ENCODE results near the gene RPL34. TPM values are rescaled to one million over a fixed set of nuclear protein-coding genes. Genes with fewer than 3 reads are reported as not detected.
A peak's percentile ranks its signal among the peaks of the same experiment; 100 is the strongest.

Gene RPL34
- polyA plus RNA-seq (2011; rRNA removed) (1,816 and 2,589 TPM in 2 replicates), polyA minus RNA-seq (2011; rRNA and poly(A)+ RNA removed) (96.3 and 123 TPM in 2 replicates)

DNA sequence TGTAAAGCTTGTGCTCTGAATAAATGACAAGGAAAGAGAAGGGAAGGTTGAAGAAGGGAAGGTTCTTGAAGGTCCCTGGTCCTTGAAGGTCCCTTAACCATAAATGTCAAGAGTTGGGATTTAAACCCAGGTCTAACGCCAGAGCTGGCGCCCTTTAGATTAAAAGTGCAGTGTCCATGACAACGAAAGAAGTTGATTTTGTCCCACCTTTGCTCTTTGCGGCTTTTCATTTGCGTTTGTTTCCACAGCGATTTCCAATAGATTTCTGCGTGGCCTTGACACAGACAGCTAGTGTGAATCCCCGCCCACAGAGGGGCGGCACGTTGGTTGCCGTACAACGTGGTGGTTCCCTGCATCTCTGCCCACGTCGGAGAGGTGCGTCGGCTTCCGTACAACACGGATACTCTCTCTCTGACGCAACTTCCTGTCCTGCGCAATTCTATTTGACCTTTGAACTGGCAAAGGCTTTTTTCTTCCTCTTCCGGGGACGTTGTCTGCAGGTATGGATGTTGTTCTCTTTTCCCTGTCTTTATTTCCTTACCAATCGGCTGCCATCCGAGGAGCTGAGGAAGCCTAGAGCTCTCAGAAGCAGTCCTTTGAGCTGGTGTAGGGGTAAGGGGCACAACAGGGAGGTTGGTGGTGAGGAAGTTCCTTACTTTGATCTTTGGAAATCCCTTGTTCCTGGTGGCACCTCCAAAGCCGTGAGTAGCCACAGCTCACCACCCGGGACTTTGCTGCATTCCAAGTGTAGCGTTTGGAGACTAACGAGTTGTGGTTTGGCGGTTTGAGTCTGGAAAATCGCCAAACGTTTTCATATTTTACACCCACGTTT, at the start of gene RPL34:
Gene RPL34 (plus strand): TSS at position 476 of the 832 bp plus-strand sequence. CDS start 1,384 bp downstream, outside the sequence.
- peaks cover 9% of the 10 kb centered on the region for H3K36me3 ChIP-seq (ENCODE audit: control insufficient read depth, insufficient read depth, low read length)
- H3K4me3 ChIP-seq (ENCODE audit: low read depth, low read length): peak within 1 kb of the TSS; percentile 83
- peak; percentile 93 for DNase-seq (ENCODE audit: low read depth)
- TF ChIP-seq, protein P1, sequence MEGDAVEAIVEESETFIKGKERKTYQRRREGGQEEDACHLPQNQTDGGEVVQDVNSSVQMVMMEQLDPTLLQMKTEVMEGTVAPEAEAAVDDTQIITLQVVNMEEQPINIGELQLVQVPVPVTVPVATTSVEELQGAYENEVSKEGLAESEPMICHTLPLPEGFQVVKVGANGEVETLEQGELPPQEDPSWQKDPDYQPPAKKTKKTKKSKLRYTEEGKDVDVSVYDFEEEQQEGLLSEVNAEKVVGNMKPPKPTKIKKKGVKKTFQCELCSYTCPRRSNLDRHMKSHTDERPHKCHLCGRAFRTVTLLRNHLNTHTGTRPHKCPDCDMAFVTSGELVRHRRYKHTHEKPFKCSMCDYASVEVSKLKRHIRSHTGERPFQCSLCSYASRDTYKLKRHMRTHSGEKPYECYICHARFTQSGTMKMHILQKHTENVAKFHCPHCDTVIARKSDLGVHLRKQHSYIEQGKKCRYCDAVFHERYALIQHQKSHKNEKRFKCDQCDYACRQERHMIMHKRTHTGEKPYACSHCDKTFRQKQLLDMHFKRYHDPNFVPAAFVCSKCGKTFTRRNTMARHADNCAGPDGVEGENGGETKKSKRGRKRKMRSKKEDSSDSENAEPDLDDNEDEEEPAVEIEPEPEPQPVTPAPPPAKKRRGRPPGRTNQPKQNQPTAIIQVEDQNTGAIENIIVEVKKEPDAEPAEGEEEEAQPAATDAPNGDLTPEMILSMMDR (IDR thresholded peaks at IDR 0.05; ENCODE audit: insufficient read depth, low read depth, low read length): no peak
- ChIA-PET POLR2A (no interaction called here), CTCF (interaction anchor here (1.8 kb wide), 1 partner anchor 17 kb away, joined by 4 read pairs; no protein-coding TSS in a partner anchor)
- no peaks in the 10 kb centered on the region for H3K27me3 ChIP-seq (ENCODE audit: control insufficient read depth, insufficient read depth, low read length)

DNA sequence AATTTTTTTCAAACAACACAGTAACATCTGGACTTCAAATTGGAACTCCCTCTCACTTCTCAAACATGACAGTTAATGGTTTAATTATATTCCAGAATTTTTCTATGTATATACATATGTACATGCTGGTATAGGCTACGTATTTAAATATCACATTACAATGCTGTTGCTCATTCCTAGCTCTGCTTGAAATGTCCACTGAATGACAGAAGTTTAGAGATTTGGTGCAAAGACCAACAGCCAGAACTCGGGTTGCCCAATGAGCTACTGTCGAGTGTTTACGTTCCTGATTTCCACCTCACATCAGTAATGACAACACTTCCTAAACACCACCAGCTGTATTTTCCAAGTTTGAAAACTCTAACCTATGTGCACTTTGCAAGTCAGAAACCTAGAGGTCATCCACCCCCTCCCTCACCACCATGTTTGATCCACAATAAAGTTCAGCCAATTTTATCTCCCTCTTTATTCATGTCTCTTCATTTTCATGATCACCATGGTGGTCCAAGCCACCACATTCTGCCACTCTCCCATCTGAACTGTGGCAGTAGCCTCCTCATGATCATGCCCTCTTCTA, 49.3 kb upstream of the RPL34 start:
- H3K36me3 ChIP-seq (ENCODE audit: control insufficient read depth, insufficient read depth, low read length): no peaks in the 10 kb centered on the region
- TF ChIP-seq, protein P1 (IDR thresholded peaks at IDR 0.05; ENCODE audit: insufficient read depth, low read depth, low read length): no peak
- no peak for DNase-seq (ENCODE audit: low read depth)
- ChIA-PET POLR2A (interaction anchor here (0.5 kb wide), 1 partner anchor 577 kb away, joined by 3 read pairs; no protein-coding TSS in a partner anchor), CTCF (interaction anchor here (0.6 to 5.9 kb wide), 10 partner anchors 12 to 576 kb away, joined by 3 to 98 read pairs (median 4); no protein-coding TSS in a partner anchor)
- H3K4me3 ChIP-seq (ENCODE audit: low read depth, low read length): no peak overlapping the region
- H3K27me3 ChIP-seq (ENCODE audit: control insufficient read depth, insufficient read depth, low read length): 0 out of 2 replicates have a peak, but pooled peaks cover 2% of the 10 kb centered on the region

DNA sequence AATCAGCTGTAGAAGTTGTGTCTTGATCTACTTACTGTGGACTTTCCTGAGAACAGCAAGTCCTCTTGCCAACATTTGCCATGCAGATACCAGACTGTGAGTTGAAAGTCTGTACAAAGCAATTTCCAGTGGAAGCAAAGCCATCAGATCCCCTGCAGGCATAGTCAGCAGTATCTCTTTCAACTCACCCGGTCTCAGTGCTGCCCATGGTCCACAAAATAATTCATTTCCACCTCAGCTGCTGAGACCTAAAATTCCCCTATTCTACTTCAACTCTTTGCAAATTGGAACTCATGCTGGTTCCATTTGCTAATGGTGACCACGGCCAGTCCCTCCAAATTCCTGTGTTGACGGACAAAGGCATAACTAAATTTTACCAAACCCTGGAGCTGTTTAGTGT, 46.0 kb upstream of the RPL34 start:
- TF ChIP-seq, protein P1 (IDR thresholded peaks at IDR 0.05; ENCODE audit: insufficient read depth, low read depth, low read length): no peak
- Histone ChIP-seq H3K36me3 (ENCODE audit: control insufficient read depth, insufficient read depth, low read length) (no peaks in the 10 kb centered on the region), H3K27me3 (ENCODE audit: control insufficient read depth, insufficient read depth, low read length) (0 out of 2 replicates have a peak, but pooled peaks cover 2% of the 10 kb centered on the region), H3K4me3 (ENCODE audit: low read depth, low read length) (no peak overlapping the region)
- POLR2A ChIA-PET: no interaction called here
- DNase-seq (ENCODE audit: low read depth): no peak
- CTCF ChIA-PET: interaction anchor here (0.7 to 5.9 kb wide), 7 partner anchors 7 to 554 kb away, joined by 3 to 98 read pairs (median 23); no protein-coding TSS in a partner anchor

DNA sequence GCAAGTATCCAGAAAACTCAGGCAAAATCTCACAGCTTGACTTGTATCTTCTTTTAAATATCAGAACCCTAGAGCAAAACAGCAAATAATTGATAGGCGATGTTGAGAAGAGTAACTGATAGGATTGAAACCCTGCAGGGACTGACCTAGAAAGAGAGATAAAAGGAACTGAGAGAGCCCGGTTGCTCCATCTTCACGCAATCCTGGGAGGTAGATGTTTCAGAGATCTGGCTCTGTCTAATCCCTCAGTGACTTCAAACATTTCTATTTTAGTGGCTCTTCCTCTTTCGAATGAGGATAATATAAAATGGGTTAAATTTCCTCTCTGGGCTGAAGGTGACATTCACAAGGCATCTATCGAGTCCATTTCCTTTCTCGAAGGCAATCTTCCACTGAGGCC, 39.3 kb upstream of the RPL34 start:
- no peak overlapping the region for H3K4me3 ChIP-seq (ENCODE audit: low read depth, low read length)
- H3K36me3 ChIP-seq (ENCODE audit: control insufficient read depth, insufficient read depth, low read length): no peaks in the 10 kb centered on the region
- CTCF ChIA-PET: interaction anchor here (0.7 to 3.7 kb wide), 3 partner anchors 8 to 521 kb away, joined by 3 to 23 read pairs (median 3); no protein-coding TSS in a partner anchor
- POLR2A ChIA-PET: no interaction called here
- TF ChIP-seq, protein P1 (IDR thresholded peaks at IDR 0.05; ENCODE audit: insufficient read depth, low read depth, low read length): no peak
- H3K27me3 ChIP-seq (ENCODE audit: control insufficient read depth, insufficient read depth, low read length): no peaks in the 10 kb centered on the region
- DNase-seq (ENCODE audit: low read depth): no peak

DNA sequence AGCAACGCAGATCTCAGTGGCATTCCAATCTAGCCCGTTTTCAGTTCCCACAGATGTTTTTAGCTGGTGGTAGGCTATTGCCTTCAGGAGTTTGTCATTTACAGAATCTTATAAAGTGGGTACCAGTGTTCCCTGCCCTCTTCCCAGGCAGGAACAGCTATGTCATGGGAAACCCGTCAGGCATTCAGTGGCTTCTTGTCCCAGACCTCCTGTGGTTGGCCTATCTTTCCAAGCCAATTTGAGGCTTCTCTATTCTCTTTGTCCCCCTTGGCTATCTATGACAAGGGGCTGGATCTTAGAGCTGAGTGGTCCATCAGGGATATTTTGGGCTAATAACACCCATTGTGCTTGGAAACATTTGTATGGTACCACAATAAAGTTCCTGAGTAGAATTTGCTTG, 33.6 kb upstream of the RPL34 start:
- CTCF ChIA-PET: interaction anchor here (1.2 to 2.3 kb wide), 4 partner anchors 8 to 16 kb away, joined by 3 to 8 read pairs (median 5); no protein-coding TSS in a partner anchor
- no peak for DNase-seq (ENCODE audit: low read depth)

More for the DNA sequence above, 33.6 kb upstream of the RPL34 start:
- Histone ChIP-seq H3K36me3 (ENCODE audit: control insufficient read depth, insufficient read depth, low read length) (no peaks in the 10 kb centered on the region), H3K4me3 (ENCODE audit: low read depth, low read length) (no peak overlapping the region), H3K27me3 (ENCODE audit: control insufficient read depth, insufficient read depth, low read length) (no peaks in the 10 kb centered on the region)
- TF ChIP-seq, protein P1 (IDR thresholded peaks at IDR 0.05; ENCODE audit: insufficient read depth, low read depth, low read length): no peak
- POLR2A ChIA-PET: no interaction called here

All from BJ (cell line).